H9 (cell line): ENCODE data around the gene YIPF3. TPM values are rescaled to one million over a fixed set of nuclear protein-coding genes. Genes with fewer than 3 reads are reported as not detected.

Experiments used
- DNase-seq: peaks from one replicate; pipeline ENCODE4 v3.0.0-alpha.2; 2017
- H2AFZ ChIP-seq: one replicate; pipeline ENCODE4 v1.6.1; 2013; ENCODE audit warnings: mild to moderate bottlenecking, low read length, control low read depth, moderate library complexity
- H2AK5ac ChIP-seq: 2 replicates; pipeline ENCODE4 v1.6.1; 2013; ENCODE audit warnings: low read length, control low read depth, mixed read lengths; ENCODE audit not compliant: insufficient read length
- H2BK120ac ChIP-seq: one replicate; pipeline ENCODE4 v1.6.1; 2013; ENCODE audit warnings: low read depth, mild to moderate bottlenecking, low read length, control low read depth, inconsistent platforms; ENCODE audit not compliant: poor library complexity, severe bottlenecking
- H2BK12ac ChIP-seq: 2 replicates; pipeline ENCODE4 v1.6.1; 2013; ENCODE audit warnings: low read length, control low read depth, mixed read lengths, low read depth; ENCODE audit not compliant: insufficient read length
- H2BK15ac ChIP-seq: 2 replicates; pipeline ENCODE4 v1.6.1; 2013; ENCODE audit warnings: low read depth, low read length, control low read depth
- H2BK20ac ChIP-seq: one replicate; pipeline ENCODE4 v1.6.1; 2013; ENCODE audit warnings: low read depth, mild to moderate bottlenecking, low read length, control low read depth, inconsistent platforms; ENCODE audit not compliant: poor library complexity, severe bottlenecking
- H2BK5ac ChIP-seq: 2 replicates; pipeline ENCODE4 v1.6.1; 2013; ENCODE audit warnings: low read length, control low read depth, mixed read lengths; ENCODE audit not compliant: insufficient read length
- H3K14ac ChIP-seq: 2 replicates; pipeline ENCODE4 v1.6.1; 2013; ENCODE audit warnings: low read length, control low read depth; ENCODE audit not compliant: insufficient read depth
- H3K18ac ChIP-seq: 2 replicates; pipeline ENCODE4 v1.6.1; 2013; ENCODE audit warnings: low read depth, mild to moderate bottlenecking, mixed read lengths, low read length, control low read depth; ENCODE audit not compliant: insufficient read length
- H3K23ac ChIP-seq: 2 replicates; pipeline ENCODE4 v1.6.1; 2013; ENCODE audit warnings: low read length, control low read depth, mixed read lengths, low read depth; ENCODE audit not compliant: insufficient read length
- H3K23me2 ChIP-seq: 2 replicates; pipeline ENCODE4 v1.6.1; 2013; ENCODE audit warnings: low read depth, mild to moderate bottlenecking, mixed read lengths, low read length, control low read depth; ENCODE audit not compliant: insufficient read length, poor library complexity, severe bottlenecking
- H3K27ac ChIP-seq: 2 replicates; pipeline ENCODE4 v1.5.1; 2013; ENCODE audit warnings: low read length, control low read depth, mixed read lengths, low read depth; ENCODE audit not compliant: insufficient read length
- H3K27me3 ChIP-seq: 2 replicates; pipeline ENCODE4 v1.6.1; 2013; ENCODE audit warnings: low read length, control low read depth, inconsistent platforms; ENCODE audit not compliant: insufficient read depth
- H3K4ac ChIP-seq: 2 replicates; pipeline ENCODE4 v1.6.1; 2013; ENCODE audit warnings: low read depth, mild to moderate bottlenecking, control low read depth, inconsistent platforms, low read length, moderate library complexity
- H3K4me1 ChIP-seq: 2 replicates; pipeline ENCODE4 v1.6.1; 2013; ENCODE audit warnings: low read length, control low read depth, inconsistent platforms; ENCODE audit not compliant: insufficient read depth
- H3K4me2 ChIP-seq: 2 replicates; pipeline ENCODE4 v1.6.1; 2013; ENCODE audit warnings: low read length, control low read depth, mixed read lengths; ENCODE audit not compliant: insufficient read length, insufficient read depth
- H3K56ac ChIP-seq: 2 replicates; pipeline ENCODE4 v1.6.1; 2013; ENCODE audit warnings: low read depth, mild to moderate bottlenecking, mixed read lengths, low read length, control low read depth; ENCODE audit not compliant: insufficient read length
- H3K79me1 ChIP-seq: 2 replicates; pipeline ENCODE4 v1.6.1; 2013; ENCODE audit warnings: low read depth, mild to moderate bottlenecking, moderate library complexity, low read length, control low read depth, inconsistent platforms; ENCODE audit not compliant: insufficient read depth, poor library complexity, severe bottlenecking
- H3K79me2 ChIP-seq: 2 replicates; pipeline ENCODE4 v1.6.1; 2013; ENCODE audit warnings: low read length, control low read depth, inconsistent platforms; ENCODE audit not compliant: insufficient read depth
- H3K9ac ChIP-seq: 2 replicates; pipeline ENCODE4 v1.6.1; 2013; ENCODE audit warnings: low read length, control low read depth, mixed read lengths; ENCODE audit not compliant: insufficient read length; ENCODE audit errors: extremely low read depth
- H3K9me3 ChIP-seq: one replicate; pipeline ENCODE4 v1.6.1; 2013; ENCODE audit warnings: low read depth, low read length, inconsistent platforms; ENCODE audit not compliant: control insufficient read depth
- H3T11ph ChIP-seq: one replicate; pipeline ENCODE4 v1.6.1; 2013; ENCODE audit warnings: mild to moderate bottlenecking, low read length, control low read depth, inconsistent platforms
- H4K20me1 ChIP-seq: one replicate; pipeline ENCODE4 v1.6.1; 2013; ENCODE audit not compliant: control insufficient read depth, insufficient read length, insufficient read depth
- H4K5ac ChIP-seq: 2 replicates; pipeline ENCODE4 v1.6.1; 2013; ENCODE audit warnings: low read depth, mild to moderate bottlenecking, mixed read lengths, low read length, control low read depth; ENCODE audit not compliant: insufficient read length
- H4K8ac ChIP-seq: replicated peaks from 2 replicates; pipeline ENCODE4 v1.6.1; 2013; ENCODE audit warnings: low read length, control low read depth, mixed read lengths, low read depth; ENCODE audit not compliant: insufficient read length
- H4K91ac ChIP-seq: 2 replicates; pipeline ENCODE4 v1.6.1; 2013; ENCODE audit warnings: low read depth, mild to moderate bottlenecking, moderate library complexity, mixed read lengths, low read length, control low read depth; ENCODE audit not compliant: insufficient read length
- H3K27ac Mint-ChIP-seq, 3 experiments: 2 replicates in 2 of 3; 3 replicates in 1 of 3; pipeline ENCODE4 v1.8.0; 2020 to 2021; ENCODE audit warnings: mixed read lengths in 3 of 3, mild to moderate bottlenecking in 1 of 3, moderate library complexity in 1 of 3
- H3K27me3 Mint-ChIP-seq: 2 replicates; pipeline ENCODE4 v1.8.0; 2021; ENCODE audit warnings: low read depth, mild to moderate bottlenecking, moderate library complexity, mixed read lengths
- H3K36me3 Mint-ChIP-seq, 3 experiments: 2 replicates in 2 of 3; 3 replicates in 1 of 3; pipeline ENCODE4 v1.8.0; 2020 to 2021; ENCODE audit warnings: low read depth in 3 of 3, mixed read lengths in 3 of 3; ENCODE audit not compliant: insufficient read depth in 1 of 3
- H3K4me1 Mint-ChIP-seq, 2 experiments: 2 replicates each; pipeline ENCODE4 v1.8.0; 2020; ENCODE audit warnings: mixed read lengths in 2 of 2
- H3K4me3 Mint-ChIP-seq, 2 experiments: 2 replicates in 1 of 2; 3 replicates in 1 of 2; pipeline ENCODE4 v1.8.0; 2020 to 2021; ENCODE audit warnings: mild to moderate bottlenecking in 2 of 2, mixed read lengths in 2 of 2, moderate library complexity in 1 of 2
- H3K9me3 Mint-ChIP-seq, 2 experiments: 2 replicates in 1 of 2; 3 replicates in 1 of 2; pipeline ENCODE4 v1.8.0; 2020; ENCODE audit warnings: mild to moderate bottlenecking in 2 of 2, mixed read lengths in 2 of 2, moderate library complexity in 1 of 2
- CTCF ChIP-seq: fragments of 200-600 bp; sonication (generic); conservative IDR thresholded peaks from 3 replicates; pipeline ENCODE4 v1.8.0; 2021; ENCODE audit warnings: antibody characterized with exemption, mild to moderate bottlenecking
- WGBS: extraction: QIAGEN DNeasy Blood & Tissue Kit; methylation state at CpG from one replicate; pipeline ENCODE4 v1.1.7; 2013; ENCODE audit warnings: missing lambda C conversion rate, low lambda C conversion rate, mixed read lengths; ENCODE audit not compliant: insufficient read length; ENCODE audit errors: extremely low coverage; 5-methylcytosine and 5-hydroxymethylcytosine counted together
- total RNA-seq: library from RNA; stranded (reverse); gene quantifications from 2 replicates; pipeline ENCODE4 v1.2.1, GENCODE V29; 2021

The YIPF3 gene
- total RNA-seq, 1 experiment from 2014 or later, result 84.5 TPM

GRCh38 chr6:43476746-43477145 is 40.0 kb downstream of the YIPF3 start:
- peaks cover 2% of the 10 kb centered on the region for H3K27me3 Mint-ChIP-seq

More at GRCh38 chr6:43476746-43477145, 40.0 kb downstream of the YIPF3 start:
- Mint-ChIP-seq H3K27ac (peak overlapping the region; percentile 62 to 85 (median 75)), H3K36me3 (peaks cover 0 to 3% (median 0%) of the 10 kb centered on the region in 3 experiments; a peak in 1 of 7 replicates), H3K4me1 (peaks cover 32 to 40% of the 10 kb centered on the region in 2 experiments), H3K4me3 (peak overlapping the region; percentile 87 to 95), H3K9me3 (no peaks in the 10 kb centered on the region)
- Histone ChIP-seq H3K4me1 (peaks cover 9% of the 10 kb centered on the region; the same call in 1 of the 2 replicates), H3T11ph (no peak overlapping the region), H3K18ac (no peak overlapping the region), H2BK12ac (no peak overlapping the region), H3K79me1 (peaks cover 7% of the 10 kb centered on the region), H3K4ac (no peak overlapping the region), H3K27me3 (no peaks in the 10 kb centered on the region), H3K4me2 (peak overlapping the region; percentile 81), H2BK120ac (no peak overlapping the region), H3K9ac (peak overlapping the region; percentile 46), H4K91ac (no peak overlapping the region), H2AFZ (peak overlapping the region; percentile 52), H3K14ac (no peak overlapping the region), H3K9me3 (no peaks in the 10 kb centered on the region), H3K79me2 (peaks cover 15% of the 10 kb centered on the region), H4K8ac (no peak overlapping the region), H2BK5ac (no peak overlapping the region), H2BK20ac (no peak overlapping the region), H4K20me1 (no peaks in the 10 kb centered on the region), H3K23me2 (peaks cover 10% of the 10 kb centered on the region), H3K56ac (no peak overlapping the region), H4K5ac (no peak overlapping the region), H2BK15ac (no peak overlapping the region), H3K27ac (no peak overlapping the region), H2AK5ac (no peak overlapping the region), H3K23ac (no peak overlapping the region)
- no CpG with 5 or more reads among the region's 2 CpGs for WGBS
- DNase-seq, result no peak
- TF ChIP-seq CTCF, result no peak
